GM19025 (cell line): ENCODE measurements around the gene DDX51.
"Not testable (repeated sequence)": the region's sequence is repeated elsewhere in the genome, so short reads cannot be mapped to it uniquely, and the experiment has no call there.

ENCODE experiments used
- ATAC-seq: cut with Tn5 transposase; IDR thresholded peaks from one replicate; pipeline ENCODE4 v1.9.1; 2021; ENCODE audit warnings: mild to moderate bottlenecking, low read depth, moderate library complexity; ENCODE audit not compliant: unreplicated experiment

The DDX51 gene

GRCh38 chr12:132143336-132144071 is 615 bp downstream of the DDX51 start:
- ATAC-seq, result peak; percentile 34

GRCh38 chr12:132142679-132143335 is 1.3 kb downstream of the DDX51 start:
- no peak for ATAC-seq

- no peak for ATAC-seq
Measured at GRCh38 chr12:132141976-132142678, 2.0 kb downstream of the DDX51 start.

- ATAC-seq, result no peak
Measured at GRCh38 chr12:132140918-132141841, 2.9 kb downstream of the DDX51 start.

GRCh38 chr12:132140501-132140900 is 3.6 kb downstream of the DDX51 start:
- ATAC-seq, result no peak

GRCh38 chr12:132139912-132140311 is 4.2 kb downstream of the DDX51 start:
- ATAC-seq, result no peak

GRCh38 chr12:132138941-132139871 is 4.9 kb downstream of the DDX51 start:
- no peak for ATAC-seq

GRCh38 chr12:132137483-132138125 is 6.5 kb downstream of the DDX51 start:
- ATAC-seq, result no peak

GRCh38 chr12:132136226-132136625 is 7.9 kb downstream of the DDX51 start:
- not testable (repeated sequence) for ATAC-seq

GRCh38 chr12:132134653-132135183 is 9.4 kb downstream of the DDX51 start:
- ATAC-seq, result not testable (repeated sequence)

GRCh38 chr12:132133952-132134652 is 10.0 kb downstream of the DDX51 start:
- ATAC-seq, result no peak

- no peak for ATAC-seq
Measured at GRCh38 chr12:132132609-132133430, 11.3 kb downstream of the DDX51 start.

- no peak for ATAC-seq
Measured at GRCh38 chr12:132131952-132132351, 12.2 kb downstream of the DDX51 start.

GRCh38 chr12:132131229-132131628 is 12.9 kb downstream of the DDX51 start:
- ATAC-seq, result no peak

GRCh38 chr12:132130690-132131089 is 13.4 kb downstream of the DDX51 start:
- ATAC-seq, result no peak

- no peak for ATAC-seq
Measured at GRCh38 chr12:132129007-132129406, 15.1 kb downstream of the DDX51 start.

GRCh38 chr12:132127041-132127440 is 17.1 kb downstream of the DDX51 start:
- no peak for ATAC-seq
